Measurements from ENCODE around the gene OGFOD2.

The OGFOD2 gene

GRCh38 chr12:122999196-122999946, 24.3 kb downstream of the OGFOD2 start:
- DNase-seq (ENCODE audit: insufficient read length, low spot score) = no peak
- no peak for TF ChIP-seq CTCF (IDR thresholded peaks at IDR 0.05; ENCODE audit: insufficient read depth, missing control alignments)
- FAIRE-seq = no peak

DNA sequence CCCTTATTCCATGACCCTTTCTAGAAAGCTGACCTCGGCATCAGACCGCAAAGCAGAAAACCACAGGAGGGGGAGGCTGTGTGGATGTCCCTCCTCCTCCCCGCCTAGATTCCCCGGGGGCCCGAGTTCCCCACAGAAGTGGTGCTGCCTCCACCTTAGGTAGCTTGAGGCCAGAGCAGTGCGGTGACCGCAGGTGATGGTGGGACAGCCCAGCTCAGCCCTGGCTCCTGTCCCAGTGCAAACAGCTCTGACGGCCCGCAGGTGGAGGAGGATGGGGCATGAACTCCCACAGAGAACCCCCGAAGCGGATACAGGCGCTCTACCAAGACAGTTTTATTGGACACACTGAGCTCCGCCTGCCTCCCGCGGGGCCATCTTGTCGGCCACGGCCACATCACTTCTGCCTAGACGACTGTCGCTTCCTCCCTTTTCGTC, 25.0 kb downstream of the OGFOD2 start:
- no peak for TF ChIP-seq CTCF (IDR thresholded peaks at IDR 0.05; ENCODE audit: insufficient read depth, missing control alignments)
- FAIRE-seq (no peak), DNase-seq (ENCODE audit: insufficient read length, low spot score) (no peak)

DNA sequence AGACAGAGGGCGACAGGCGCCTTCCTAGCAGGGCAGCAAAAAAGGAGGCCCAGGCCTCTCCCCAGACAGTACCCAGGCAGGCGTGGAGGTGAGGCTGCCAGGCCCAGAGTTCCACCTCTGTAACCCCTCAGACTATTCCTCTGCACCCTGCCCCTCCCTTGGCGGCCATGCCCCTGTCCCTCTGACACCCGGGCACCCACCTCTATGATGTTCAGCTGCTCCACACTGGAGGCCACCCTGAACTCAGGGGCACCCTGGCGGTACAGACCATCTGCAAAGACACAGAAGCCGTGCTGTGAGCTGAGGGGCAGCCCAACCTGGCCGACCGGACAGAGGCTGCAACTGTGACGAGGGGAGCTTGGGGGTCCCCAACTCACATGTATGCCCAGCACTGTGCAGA, 25.5 kb downstream of the OGFOD2 start:
- DNase-seq (ENCODE audit: insufficient read length, low spot score) = no peak
- FAIRE-seq = no peak
- TF ChIP-seq CTCF (IDR thresholded peaks at IDR 0.05; ENCODE audit: insufficient read depth, missing control alignments) = no peak

- FAIRE-seq = no peak
- TF ChIP-seq CTCF (IDR thresholded peaks at IDR 0.05; ENCODE audit: insufficient read depth, missing control alignments) = no peak
- DNase-seq (ENCODE audit: insufficient read length, low spot score) = no peak
Observed at GRCh38 chr12:123001464-123001863, 26.4 kb downstream of the OGFOD2 start.

DNA sequence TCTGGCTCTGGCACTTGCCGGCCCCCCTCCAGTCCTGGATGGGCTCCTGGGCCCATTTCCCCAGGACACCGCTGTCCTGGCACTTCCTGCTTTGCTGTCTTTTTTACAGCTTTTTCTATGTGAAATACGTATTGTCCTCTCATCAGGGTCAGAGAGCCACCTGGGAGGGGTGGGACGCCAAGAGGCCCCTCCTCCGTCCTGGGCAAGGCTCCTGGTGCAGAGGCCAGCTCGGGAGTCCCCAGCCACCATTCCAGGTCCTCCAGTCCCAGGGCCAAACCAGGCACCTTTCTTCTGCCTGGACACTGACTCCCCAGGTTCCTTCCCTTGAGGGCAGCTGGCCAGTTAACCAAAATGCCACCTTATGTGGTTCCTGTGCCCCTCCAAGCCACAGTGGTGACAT, 28.2 kb downstream of the OGFOD2 start:
- no peak for DNase-seq (ENCODE audit: insufficient read length, low spot score)
- no peak for FAIRE-seq
- no peak for TF ChIP-seq CTCF (IDR thresholded peaks at IDR 0.05; ENCODE audit: insufficient read depth, missing control alignments)

GRCh38 chr12:123004287-123004686, 29.2 kb downstream of the OGFOD2 start:
- FAIRE-seq = no peak
- no peak for TF ChIP-seq CTCF (IDR thresholded peaks at IDR 0.05; ENCODE audit: insufficient read depth, missing control alignments)
- no peak for DNase-seq (ENCODE audit: insufficient read length, low spot score)

- FAIRE-seq (no peak), DNase-seq (ENCODE audit: insufficient read length, low spot score) (no peak)
- no peak for TF ChIP-seq CTCF (IDR thresholded peaks at IDR 0.05; ENCODE audit: insufficient read depth, missing control alignments)
Observed at GRCh38 chr12:123005081-123005626, 30.1 kb downstream of the OGFOD2 start.
